Right kidney (tissue), 1 donor: ENCODE measurements around the gene ITPK1.

Experiments
- DNase-seq: peaks from one replicate; pipeline ENCODE4 v3.0.0-alpha.2; 2016

Gene ITPK1

GRCh38 chr14:93044556-93044955, 71.2 kb downstream of the ITPK1 start:
- DNase-seq, result no peak

- DNase-seq, result no peak
Measured at GRCh38 chr14:93044121-93044520, 71.6 kb downstream of the ITPK1 start.

- DNase-seq, result no peak
Measured at GRCh38 chr14:93042968-93043940, 72.5 kb downstream of the ITPK1 start.

GRCh38 chr14:93041830-93042229, 73.9 kb downstream of the ITPK1 start:
- DNase-seq, result no peak

GRCh38 chr14:93040982-93041381, 74.7 kb downstream of the ITPK1 start:
- DNase-seq, result no peak

GRCh38 chr14:93040443-93040842, 75.3 kb downstream of the ITPK1 start:
- no peak for DNase-seq

GRCh38 chr14:93039649-93040315, 75.9 kb downstream of the ITPK1 start:
- no peak for DNase-seq

- DNase-seq, result no peak
Measured at GRCh38 chr14:93037351-93037750, 78.4 kb downstream of the ITPK1 start.

GRCh38 chr14:93036652-93037345, 78.9 kb downstream of the ITPK1 start:
- DNase-seq, result no peak

GRCh38 chr14:93035917-93036651, 79.6 kb downstream of the ITPK1 start:
- DNase-seq, result no peak

- DNase-seq, result no peak
Measured at GRCh38 chr14:93035585-93035916, 80.2 kb downstream of the ITPK1 start.

- DNase-seq, result no peak
Measured at GRCh38 chr14:93034671-93034994, 81.1 kb downstream of the ITPK1 start.

GRCh38 chr14:93033983-93034670, 81.6 kb downstream of the ITPK1 start:
- DNase-seq, result no peak

- no peak for DNase-seq
Measured at GRCh38 chr14:93033084-93033982, 82.4 kb downstream of the ITPK1 start.

- DNase-seq, result no peak
Measured at GRCh38 chr14:93032421-93032936, 83.2 kb downstream of the ITPK1 start.

- DNase-seq, result no peak
Measured at GRCh38 chr14:93031505-93032315, 84.0 kb downstream of the ITPK1 start.

GRCh38 chr14:93030761-93031160, 85.0 kb downstream of the ITPK1 start:
- no peak for DNase-seq

GRCh38 chr14:93029911-93030508, 85.7 kb downstream of the ITPK1 start:
- DNase-seq, result no peak

- no peak for DNase-seq
Measured at GRCh38 chr14:93029417-93029816, 86.3 kb downstream of the ITPK1 start.
